ENCODE results near the gene OSTM1. TPM values are rescaled to one million over a fixed set of nuclear protein-coding genes. Genes with fewer than 3 reads are reported as not detected.

The OSTM1 gene
- total and polyA plus RNA-seq, 12 donors, result 15.6 to 510 (median 59.3) TPM

GRCh38 chr6:108093781-108094300, 19.3 kb upstream of the OSTM1 start:
- H3K4me1 ChIP-seq (replicated peaks in 1 of 2), result no peaks in the 10 kb centered on the region
- H3K27me3 ChIP-seq, result peaks cover 5% of the 10 kb centered on the region
- 80 to 86% (median 84%) methylated on average over 4 of the region's 4 CpGs for WGBS, 4 donors
- TF ChIP-seq CTCF (IDR thresholded peaks at IDR 0.05), result no peak
- no peak for TF ChIP-seq POLR2A (IDR thresholded peaks at IDR 0.05)
- no peaks in the 10 kb centered on the region for H3K36me3 ChIP-seq (replicated peaks in 1 of 2)
- no peaks in the 10 kb centered on the region for H3K9me3 ChIP-seq (replicated peaks in 1 of 3)
- H3K4me3 ChIP-seq, result no peak overlapping the region
- intact Hi-C loops (cut with DNase I), result no loop called here
- no peak for DNase-seq
- no peak overlapping the region for H3K27ac ChIP-seq

GRCh38 chr6:108091288-108091687, 16.7 kb upstream of the OSTM1 start:
- TF ChIP-seq POLR2A (IDR thresholded peaks at IDR 0.05), result no peak
- TF ChIP-seq CTCF (IDR thresholded peaks at IDR 0.05), result no peak
- peaks cover 5% of the 10 kb centered on the region for H3K27me3 ChIP-seq
- H3K4me1 ChIP-seq (replicated peaks in 1 of 2), result no peaks in the 10 kb centered on the region
- intact Hi-C loops (cut with DNase I), result no loop called here
- DNase-seq, result no peak
- H3K9me3 ChIP-seq (replicated peaks in 1 of 3), result no peaks in the 10 kb centered on the region
- no peaks in the 10 kb centered on the region for H3K36me3 ChIP-seq (replicated peaks in 1 of 2)
- no peak overlapping the region for H3K4me3 ChIP-seq
- H3K27ac ChIP-seq, result no peak overlapping the region

- H3K4me3 ChIP-seq, result no peak overlapping the region
- intact Hi-C loops (cut with DNase I), result no loop called here
- H3K9me3 ChIP-seq (replicated peaks in 1 of 3), result no peaks in the 10 kb centered on the region
- TF ChIP-seq POLR2A (IDR thresholded peaks at IDR 0.05) (no peak), CTCF (IDR thresholded peaks at IDR 0.05) (no peak)
- H3K36me3 ChIP-seq (replicated peaks in 1 of 2), result no peaks in the 10 kb centered on the region
- H3K4me1 ChIP-seq (replicated peaks in 1 of 2), result no peaks in the 10 kb centered on the region
- WGBS, 4 donors, result 76 to 95% (median 90%) methylated on average over 5 of the region's 5 CpGs
- no peak overlapping the region for H3K27ac ChIP-seq
- no peaks in the 10 kb centered on the region for H3K27me3 ChIP-seq
- no peak for DNase-seq
Observed at GRCh38 chr6:108083349-108083748, 8.8 kb upstream of the OSTM1 start.

GRCh38 chr6:108082539-108082938, 8.0 kb upstream of the OSTM1 start:
- H3K4me3 ChIP-seq, result no peak overlapping the region
- no peak overlapping the region for H3K27ac ChIP-seq
- DNase-seq, result no peak
- no peaks in the 10 kb centered on the region for H3K36me3 ChIP-seq (replicated peaks in 1 of 2)
- H3K9me3 ChIP-seq (replicated peaks in 1 of 3), result no peaks in the 10 kb centered on the region
- TF ChIP-seq CTCF (IDR thresholded peaks at IDR 0.05), result no peak
- no peaks in the 10 kb centered on the region for H3K4me1 ChIP-seq (replicated peaks in 1 of 2)
- no peaks in the 10 kb centered on the region for H3K27me3 ChIP-seq
- intact Hi-C loops (cut with DNase I), result no loop called here
- WGBS, 4 donors, result 75 to 95% (median 84%) methylated on average over 1 of the region's 1 CpG
